Pancreas (tissue), 10 donors: ENCODE data around the gene ALAD. TPM values are rescaled to one million over a fixed set of nuclear protein-coding genes. Genes with fewer than 3 reads are reported as not detected.
"Not testable (repeated sequence)": the region's sequence is repeated elsewhere in the genome, so short reads cannot be mapped to it uniquely, and the experiment has no call there.

ENCODE experiments used
- ATAC-seq, 4 donors: fragments of 200-7000 bp; cut with Tn5 transposase; one replicate each; pipeline versions ENCODE4 v1.8.0 to v1.9.1; 2020; ENCODE audit warnings: mild to moderate bottlenecking in 4 of 4, moderate library complexity in 4 of 4
- DNase-seq, 6 donors: peaks; one replicate each; pipeline ENCODE4 v3.0.0-alpha.2; 2020
- FAIRE-seq: peaks from 2 replicates; lab custom pipeline; 2012; peaks lifted over from hg19 to GRCh38; lab: Jason Lieb, UNC
- H3K27ac ChIP-seq, 4 donors: fragments of 200-600 bp; sonication (generic); 1 replicate in 3 of 4; 2 replicates in 1 of 4; pipeline versions ENCODE4 v1.5.0 to v1.8.0; 2020
- H3K27me3 ChIP-seq, 4 donors: fragments of 200-600 bp; one replicate each; pipeline ENCODE4 v1.8.0; 2021
- H3K36me3 ChIP-seq, 3 donors: fragments of 200-600 bp; sonication (generic) in 1 of 3; one replicate each; pipeline versions ENCODE4 v1.5.0 to v1.8.0; 2020 to 2021
- H3K4me1 ChIP-seq, 3 donors: fragments of 200-600 bp; one replicate each; pipeline ENCODE4 v1.8.0; 2021
- H3K4me3 ChIP-seq, 4 donors: fragments of 200-600 bp; sonication (generic) in 2 of 4; one replicate each; pipeline versions ENCODE4 v1.5.0 to v1.8.0; 2020 to 2021
- H3K9me3 ChIP-seq, 4 donors: fragments of 200-600 bp; one replicate each; pipeline ENCODE4 v1.8.0; 2021
- WGBS, 2 donors: extraction: QIAGEN DNeasy Blood & Tissue Kit; methylation state at CpG; one replicate each; pipeline ENCODE4 v1.1.7; 2013; 5-methylcytosine and 5-hydroxymethylcytosine counted together
- intact Hi-C, 3 donors: fragments of 100-400 bp; cut with DNase I; formaldehyde crosslinking; loops; one replicate each; pipeline versions ENCODE4 v1.11.1 to v1.14.2; 2022
- polyA plus RNA-seq, 2 donors: library from polyadenylated mRNA; stranded (reverse); fragments of 200-250 nt; gene quantifications; one replicate each; pipeline ENCODE4 v1.2.3, GENCODE V29; 2013
- total RNA-seq, 6 donors: library from RNA; stranded (reverse); fragmentation: NEBNext Ultra II Directional in 4 of 6; extraction: Animal tissue kit (Norgen Biotek cat#: 25700) in 4 of 6; gene quantifications; one replicate each; pipeline versions ENCODE4 v1.2.1 to v1.2.4, GENCODE V29; 2021 to 2023
- TF ChIP-seq, protein P1 (sequence below), 4 donors: fragments of 200-600 bp; sonication (generic) in 3 of 4; IDR thresholded peaks; one replicate each; pipeline versions ENCODE4 v1.5.0 to v1.8.0; 2021; ENCODE audit warnings: antibody characterized with exemption in 4 of 4
- donor health status: healthy with polysubstance abuse.
- donor health status: DM: no; HTN: no; CAD: no; lungs with moderate emphysema.
- donor health status: DM: no; HTN: no; CAD: no.
- donor health status: control.
- donor health status: control.
- donor health status: Bipolar disorder and iron deficiency.
- donor health status: DM: yes; HTN: yes; CAD: no.
- donor health status: DM: no; HTN: no; CAD: no.
- donor health status: DM: no; HTN: no; CAD: no.
- donor health status: DM: yes; HTN: yes; CAD: no.

ALAD gene
- total and polyA plus RNA-seq, 8 donors, result 35.7 to 60.3 (median 44.9) TPM

DNA sequence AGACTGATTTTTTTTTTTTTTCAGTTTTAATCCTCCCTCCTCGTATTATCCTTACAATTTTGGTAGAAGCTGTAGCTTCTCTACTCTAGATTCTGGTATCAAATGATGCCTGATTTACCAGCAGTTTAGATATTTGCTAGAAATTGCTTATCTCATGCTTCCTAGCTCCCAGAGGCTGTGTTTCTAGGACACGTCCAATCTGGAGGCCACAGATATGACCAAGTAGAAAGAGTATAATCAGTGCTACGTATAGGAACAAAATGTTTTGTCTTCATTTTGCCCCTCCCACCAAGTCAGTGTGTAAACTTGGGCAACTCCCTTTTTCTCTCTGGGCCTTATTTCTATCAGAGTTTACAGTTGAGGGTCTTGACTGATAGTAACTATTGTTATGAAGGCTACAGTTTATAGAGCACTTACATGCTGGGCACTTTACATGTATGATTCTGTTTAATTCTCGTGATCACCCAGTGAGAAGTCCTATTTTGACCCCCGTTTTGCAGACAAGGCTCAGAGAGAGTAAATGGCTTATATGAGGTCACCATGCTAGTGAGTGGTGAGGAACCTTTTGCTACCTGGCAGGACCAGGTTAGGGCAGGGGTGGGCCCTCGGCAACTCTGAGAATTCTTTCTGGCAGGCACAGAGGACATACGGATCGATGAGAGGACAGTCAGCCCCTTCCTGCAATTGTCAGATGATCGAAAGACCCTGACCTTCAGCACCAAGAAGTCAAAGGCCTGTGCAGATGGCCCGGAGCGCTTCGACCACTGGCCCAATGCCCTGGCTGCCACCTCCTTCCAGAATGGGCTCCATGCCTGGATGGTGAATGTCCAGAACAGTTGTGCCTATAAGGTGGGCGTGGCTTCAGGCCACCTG, 31.9 kb downstream of the ALAD start:
- no peak for FAIRE-seq
- 42 to 50% methylated on average over 13 of the region's 13 CpGs for WGBS, 2 donors
- Histone ChIP-seq H3K4me1 (peaks cover 27 to 31% (median 30%) of the 10 kb centered on the region in 3 donors), H3K36me3 (peaks cover 0 to 11% (median 0%) of the 10 kb centered on the region in 3 donors), H3K9me3 (no peaks in the 10 kb centered on the region), H3K27me3 (no peaks in the 10 kb centered on the region), H3K4me3 (no peak overlapping the region), H3K27ac (peak overlapping the region in 2 of 4 donors; percentile 39 to 45)
- peak; percentile 77 to 91 (median 82) for DNase-seq
- TF ChIP-seq, protein P1, sequence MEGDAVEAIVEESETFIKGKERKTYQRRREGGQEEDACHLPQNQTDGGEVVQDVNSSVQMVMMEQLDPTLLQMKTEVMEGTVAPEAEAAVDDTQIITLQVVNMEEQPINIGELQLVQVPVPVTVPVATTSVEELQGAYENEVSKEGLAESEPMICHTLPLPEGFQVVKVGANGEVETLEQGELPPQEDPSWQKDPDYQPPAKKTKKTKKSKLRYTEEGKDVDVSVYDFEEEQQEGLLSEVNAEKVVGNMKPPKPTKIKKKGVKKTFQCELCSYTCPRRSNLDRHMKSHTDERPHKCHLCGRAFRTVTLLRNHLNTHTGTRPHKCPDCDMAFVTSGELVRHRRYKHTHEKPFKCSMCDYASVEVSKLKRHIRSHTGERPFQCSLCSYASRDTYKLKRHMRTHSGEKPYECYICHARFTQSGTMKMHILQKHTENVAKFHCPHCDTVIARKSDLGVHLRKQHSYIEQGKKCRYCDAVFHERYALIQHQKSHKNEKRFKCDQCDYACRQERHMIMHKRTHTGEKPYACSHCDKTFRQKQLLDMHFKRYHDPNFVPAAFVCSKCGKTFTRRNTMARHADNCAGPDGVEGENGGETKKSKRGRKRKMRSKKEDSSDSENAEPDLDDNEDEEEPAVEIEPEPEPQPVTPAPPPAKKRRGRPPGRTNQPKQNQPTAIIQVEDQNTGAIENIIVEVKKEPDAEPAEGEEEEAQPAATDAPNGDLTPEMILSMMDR (IDR thresholded peaks at IDR 0.05), result no peak
- intact Hi-C loops, result no loop called here
- peak; percentile 70 to 87 (median 82) for ATAC-seq

DNA sequence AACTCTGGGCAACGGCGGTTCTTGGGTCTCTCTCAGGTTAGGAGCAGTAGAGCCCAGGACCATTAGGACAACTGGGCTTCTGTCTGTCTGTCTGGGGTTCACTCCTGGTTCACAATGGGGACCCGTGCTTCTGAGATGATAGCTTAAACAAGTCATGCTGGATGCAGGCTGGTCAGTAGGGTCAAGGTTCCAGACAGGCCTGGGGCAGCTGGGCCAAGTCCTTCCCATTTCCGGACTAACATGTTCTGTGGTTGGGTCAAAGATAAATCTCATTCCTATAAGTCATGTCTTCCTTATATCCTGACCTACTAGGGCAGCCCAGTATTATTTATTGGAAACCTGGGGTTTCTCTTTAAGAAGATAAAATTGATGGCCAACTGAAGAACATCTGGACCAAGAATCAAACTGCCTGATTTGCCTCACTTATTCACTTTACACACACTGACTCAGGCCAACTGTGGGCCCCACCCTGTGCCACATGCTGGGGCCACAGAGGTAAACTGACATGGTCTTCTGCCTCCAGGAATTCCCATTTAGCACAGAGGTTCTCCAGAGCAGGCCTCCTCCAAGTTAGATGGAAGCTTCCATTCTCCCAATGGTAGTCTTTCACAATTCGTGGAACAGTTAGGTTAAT, 32.6 kb downstream of the ALAD start:
- TF ChIP-seq, protein P1 (IDR thresholded peaks at IDR 0.05), result no peak
- DNase-seq, result no peak
- Histone ChIP-seq H3K4me3 (no peak overlapping the region), H3K27ac (no peak overlapping the region), H3K4me1 (peaks cover 25 to 28% (median 25%) of the 10 kb centered on the region in 3 donors), H3K27me3 (no peaks in the 10 kb centered on the region), H3K36me3 (peaks cover 0 to 4% (median 0%) of the 10 kb centered on the region in 3 donors), H3K9me3 (no peaks in the 10 kb centered on the region)
- 83 to 84% methylated on average over 5 of the region's 5 CpGs for WGBS, 2 donors
- no peak for FAIRE-seq
- ATAC-seq, result no peak
- intact Hi-C loops, result no loop called here

DNA sequence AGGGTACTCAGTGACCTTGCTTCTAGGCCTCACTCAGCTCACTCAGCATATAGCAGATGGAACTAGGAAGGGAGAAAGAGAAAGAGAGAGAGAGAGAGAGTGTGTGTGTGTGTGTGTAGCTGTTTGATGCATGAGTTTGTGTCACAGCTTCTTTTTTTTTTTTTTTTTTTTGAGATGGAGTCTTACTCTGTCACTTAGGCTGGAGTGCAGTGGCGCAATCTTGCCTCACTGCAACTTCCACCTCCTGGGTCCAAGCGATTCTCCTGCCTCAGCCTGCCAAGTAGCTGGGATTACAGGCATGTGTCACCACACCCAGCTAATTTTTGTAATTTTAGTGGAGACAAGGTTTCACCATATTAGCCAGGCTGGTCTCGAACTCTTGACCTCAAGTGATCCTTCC, 35.4 kb downstream of the ALAD start:
- DNase-seq, H3K27me3 ChIP-seq, ATAC-seq, H3K27ac ChIP-seq, intact Hi-C loops, H3K9me3 ChIP-seq, H3K36me3 ChIP-seq, FAIRE-seq, H3K4me3 ChIP-seq: not testable (repeated sequence)
- WGBS, 2 donors, result 91 to 92% methylated on average over 3 of the region's 3 CpGs
- H3K4me1 ChIP-seq, result peaks cover 7 to 13% (median 10%) of the 10 kb centered on the region in 3 donors

DNA sequence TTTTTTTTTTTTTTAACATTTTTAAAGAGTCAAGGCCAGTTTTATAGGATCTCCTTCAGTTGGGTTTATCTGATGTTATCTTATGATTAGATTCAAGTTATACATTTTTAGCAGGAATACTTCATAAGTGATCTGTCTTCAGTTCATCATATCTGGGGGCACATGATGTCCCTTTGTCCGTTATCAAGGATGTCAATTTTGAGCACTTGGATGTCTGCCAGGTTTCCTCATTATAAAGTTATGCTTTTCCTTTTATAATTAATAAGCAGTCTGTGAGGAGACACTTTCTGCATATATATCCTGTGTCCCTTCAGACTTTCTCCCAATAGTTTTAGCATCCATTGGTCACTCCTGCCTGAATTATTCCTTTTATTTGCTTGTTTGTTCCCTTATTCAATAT, 36.1 kb downstream of the ALAD start:
- no peak for ATAC-seq
- no peaks in the 10 kb centered on the region for H3K36me3 ChIP-seq
- no peak for DNase-seq
- no peak for FAIRE-seq
- peaks cover 3 to 7% (median 6%) of the 10 kb centered on the region in 3 donors for H3K4me1 ChIP-seq
- WGBS, 2 donors, result 53 to 61% methylated on average over 1 of the region's 1 CpG
- no peak overlapping the region for H3K27ac ChIP-seq
- TF ChIP-seq, protein P1 (IDR thresholded peaks at IDR 0.05), result no peak
- no peaks in the 10 kb centered on the region for H3K9me3 ChIP-seq
- no peak overlapping the region for H3K4me3 ChIP-seq
- intact Hi-C loops, result no loop called here
- H3K27me3 ChIP-seq, result no peaks in the 10 kb centered on the region

DNA sequence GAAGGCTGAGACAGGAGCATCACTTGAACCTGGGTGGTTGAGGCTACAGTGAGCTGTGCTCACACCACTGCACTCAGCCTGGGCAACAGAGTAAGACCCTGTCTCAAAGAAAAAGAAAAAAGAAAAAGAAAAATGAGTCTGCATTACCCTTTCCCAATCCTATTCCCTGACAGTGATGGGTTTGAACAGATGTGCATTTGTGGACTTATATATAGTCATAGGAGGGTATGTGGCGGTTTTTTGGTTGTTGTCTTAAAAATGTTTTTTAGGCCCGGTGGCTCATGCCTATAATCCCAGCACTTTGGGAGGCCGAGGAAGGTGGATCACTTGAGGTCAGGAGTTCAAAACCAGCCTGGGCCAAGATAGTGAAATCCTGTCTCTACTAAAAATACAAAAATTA, 37.7 kb downstream of the ALAD start:
- 63 to 75% methylated on average over 3 of the region's 3 CpGs for WGBS, 2 donors
- Histone ChIP-seq H3K4me3 (no peak overlapping the region), H3K27me3 (no peaks in the 10 kb centered on the region), H3K36me3 (no peaks in the 10 kb centered on the region), H3K4me1 (no peaks in the 10 kb centered on the region), H3K27ac (no peak overlapping the region), H3K9me3 (no peaks in the 10 kb centered on the region)
- DNase-seq (no peak), FAIRE-seq (no peak), ATAC-seq (no peak)
- TF ChIP-seq, protein P1 (IDR thresholded peaks at IDR 0.05), result no peak
- intact Hi-C loops, result no loop called here
